NCI-H69 (cell line): ENCODE results near the gene MYO18B.

ENCODE experiments used
- DNase-seq: peaks from one replicate; lab custom pipeline; 2025; lab: John Stamatoyannopoulos, UW

The MYO18B gene

DNA sequence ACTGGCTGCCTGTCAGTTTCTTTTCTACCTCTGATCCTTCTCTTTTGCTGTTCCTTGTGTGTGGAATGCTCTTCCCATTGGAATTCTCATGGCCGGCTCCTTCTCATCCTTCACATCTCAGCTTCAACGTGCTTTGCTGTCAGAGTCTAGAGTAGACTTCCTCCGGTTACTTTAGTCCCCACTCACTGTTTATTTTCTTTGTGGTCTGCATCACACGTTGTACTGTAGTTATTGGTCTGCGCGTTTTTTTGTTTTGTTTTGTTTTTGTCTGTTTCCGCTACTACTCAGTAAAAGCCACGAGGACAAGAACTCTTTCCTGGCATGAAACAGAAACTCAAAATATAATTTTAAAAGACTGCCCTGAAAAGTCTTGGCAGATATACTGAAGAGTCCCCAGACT, 305.9 kb downstream of the MYO18B start:
- no peak for DNase-seq

DNA sequence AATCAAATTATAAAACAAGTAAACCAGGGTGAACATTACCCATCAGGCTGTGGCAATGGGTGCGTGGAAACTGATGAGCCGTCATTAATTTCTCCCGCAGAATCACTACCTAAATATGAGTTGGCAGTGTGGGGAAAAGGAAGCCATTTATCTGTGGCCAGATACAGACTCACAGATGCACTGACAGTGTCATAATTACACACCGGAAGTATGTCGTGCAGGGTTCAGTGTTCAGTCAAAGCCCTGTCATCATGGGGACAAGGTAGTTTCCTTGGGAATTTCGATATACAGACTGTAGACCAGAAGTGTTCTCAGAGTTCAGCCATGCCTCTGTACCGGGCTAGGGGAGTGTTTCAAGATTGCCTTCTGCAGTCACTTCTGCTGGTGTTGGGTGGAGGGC, 308.1 kb downstream of the MYO18B start:
- peak; percentile 71 for DNase-seq

- peak; percentile 67 for DNase-seq
Measured at GRCh38 chr22:26053737-26054316, 311.8 kb downstream of the MYO18B start.

GRCh38 chr22:26054841-26055605, 313.0 kb downstream of the MYO18B start:
- DNase-seq: peak; percentile 77

GRCh38 chr22:26055693-26056092, 313.7 kb downstream of the MYO18B start:
- DNase-seq: peak; percentile 12

DNA sequence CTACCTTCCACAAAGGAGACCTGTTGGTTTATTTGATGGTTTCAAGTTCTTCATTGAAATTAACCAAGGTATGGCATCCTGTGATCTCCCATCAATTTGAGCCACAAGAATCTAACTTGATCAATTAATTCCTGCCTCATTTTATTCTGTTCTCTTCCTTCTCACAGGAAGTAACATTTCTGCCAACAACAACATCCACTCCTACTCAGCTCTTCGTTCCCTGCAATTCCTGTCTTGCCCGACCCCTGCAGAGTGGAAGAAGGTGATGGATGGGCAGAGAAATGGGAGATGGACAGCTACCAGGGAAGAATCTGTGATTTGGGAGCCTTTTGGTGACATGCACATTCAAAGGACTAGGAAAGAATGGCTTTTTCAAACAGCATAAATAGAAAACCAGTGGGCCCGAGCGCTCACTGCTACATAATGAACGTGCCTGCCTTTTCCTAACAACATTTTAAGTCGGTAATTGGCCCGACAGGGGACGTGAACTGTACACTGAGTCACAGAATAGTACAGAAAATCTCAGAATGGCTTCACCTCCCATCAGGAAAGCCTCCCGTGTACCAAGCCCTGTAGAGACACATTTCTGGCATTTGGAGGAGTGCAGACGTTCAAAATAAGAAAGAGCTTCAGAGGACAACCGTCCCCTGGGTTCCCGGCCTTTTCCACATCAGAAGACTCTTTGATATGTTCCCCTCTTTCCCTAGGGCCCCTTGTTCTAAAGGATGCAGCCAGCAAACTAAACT, 314.6 kb downstream of the MYO18B start:
- no peak for DNase-seq

- DNase-seq: no peak
Measured at GRCh38 chr22:26057731-26058130, 315.7 kb downstream of the MYO18B start.

DNA sequence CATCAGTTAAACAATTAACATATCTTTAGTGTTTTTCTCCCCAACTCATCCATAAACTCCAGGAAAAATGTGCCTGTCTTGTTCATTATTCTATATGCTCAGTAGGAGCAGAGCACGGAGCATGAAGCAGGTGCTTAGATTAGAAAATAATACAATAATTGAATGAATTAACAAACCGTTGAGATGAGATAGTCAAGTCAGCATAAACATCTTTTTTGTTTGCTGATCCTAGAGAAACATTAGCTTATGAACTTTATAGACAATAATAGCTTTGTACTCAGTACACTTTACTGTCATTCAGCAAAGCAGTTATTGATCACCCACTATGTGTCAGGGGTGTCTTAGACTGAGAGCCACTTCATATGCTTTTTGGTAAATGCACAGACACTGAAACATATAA, 322.1 kb downstream of the MYO18B start:
- no peak for DNase-seq

DNA sequence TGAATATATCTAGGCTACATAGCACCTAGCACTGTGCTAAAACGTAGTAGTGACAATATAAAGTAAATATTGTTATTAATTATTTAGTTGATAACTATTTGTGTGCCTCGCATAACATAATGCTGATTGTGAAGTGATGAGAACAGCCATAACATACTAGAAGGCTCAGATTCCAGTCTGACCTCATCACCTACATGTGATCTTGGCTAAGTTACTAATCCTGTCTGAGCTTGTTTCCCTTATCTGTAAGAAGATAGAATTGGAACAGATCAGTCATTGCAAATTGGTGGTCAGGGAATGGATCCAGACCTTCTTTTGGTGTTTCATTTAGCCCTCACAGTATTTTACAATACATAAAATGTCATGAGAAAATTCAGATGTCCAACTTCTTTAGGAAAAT, 323.9 kb downstream of the MYO18B start:
- DNase-seq: peak; percentile 42

- peak; percentile 98 for DNase-seq
Measured at GRCh38 chr22:26066534-26066933, 324.5 kb downstream of the MYO18B start.

DNA sequence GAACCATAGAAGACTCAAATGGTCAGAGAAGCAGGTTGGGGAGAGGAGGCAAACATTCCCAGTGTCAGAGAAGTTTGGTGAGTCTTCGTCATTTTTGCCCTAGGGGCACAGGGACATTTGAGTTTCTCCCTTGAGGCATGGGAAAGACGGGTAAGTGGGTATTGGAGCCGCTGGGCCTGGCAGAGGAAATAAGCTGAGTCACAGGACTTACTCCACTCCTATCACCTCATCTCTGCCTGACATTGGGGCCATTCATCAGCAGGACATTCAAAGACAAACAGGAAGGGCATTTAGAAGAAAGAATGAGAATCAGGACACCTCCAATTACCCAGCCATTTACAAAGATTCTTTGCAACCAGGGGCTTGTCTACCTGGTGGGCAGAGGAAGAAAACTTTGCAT, 326.6 kb downstream of the MYO18B start:
- DNase-seq: peak; percentile 45

DNA sequence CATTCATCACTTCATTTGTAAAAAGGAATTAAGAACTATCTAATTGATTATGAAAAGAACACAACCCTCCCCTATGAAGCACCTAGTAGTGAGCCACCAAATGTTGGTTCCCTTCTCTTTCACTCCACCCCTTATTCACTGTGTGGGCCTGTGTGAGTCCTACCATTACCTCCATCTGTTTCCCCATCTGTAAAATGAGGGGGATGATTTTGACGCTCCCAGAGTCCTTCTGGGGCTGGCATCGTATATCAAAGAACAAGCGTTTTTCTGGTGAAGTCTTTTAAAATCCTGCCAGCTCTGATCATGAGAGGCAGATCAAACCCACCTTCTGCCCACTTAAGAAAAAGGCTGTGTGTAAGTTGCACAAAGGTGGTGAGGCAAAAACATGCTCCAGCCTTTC, 330.6 kb downstream of the MYO18B start:
- no peak for DNase-seq

- DNase-seq: no peak
Measured at GRCh38 chr22:26075251-26075650, 333.3 kb downstream of the MYO18B start.

- no peak for DNase-seq
Measured at GRCh38 chr22:26079009-26079408, 337.0 kb downstream of the MYO18B start.
